Measurements from ENCODE around the gene RPS18. TPM values are rescaled to one million over a fixed set of nuclear protein-coding genes. Genes with fewer than 3 reads are reported as not detected.

RPS18 gene
- total and polyA plus RNA-seq, 9 of the 15 experiments (the other 6 are each of a cell fraction or from before 2014, with no cell fraction given): 5,023 to 17,516 (median 8,131) TPM

GRCh38 chr6:33313709-33314514 is 42.0 kb downstream of the RPS18 start, which contains the start of gene TAPBP (continued):
- TF ChIP-seq SRSF9 (IDR thresholded peaks at IDR 0.05; ENCODE audit: borderline replicate concordance, low read depth, low read length) (no peak), NFIC (IDR thresholded peaks at IDR 0.05) (no peak), ZNF175 (CRISPR knock-in tag; IDR thresholded peaks at IDR 0.05; ENCODE audit: low read depth) (0 out of 2 replicates have a peak, but pooled peaks have one; percentile 50), ZNF76 (CRISPR knock-in tag; IDR thresholded peaks at IDR 0.05; ENCODE audit: borderline replicate concordance) (no peak), ZBTB17 (CRISPR knock-in tag; IDR thresholded peaks at IDR 0.05) (no peak; the same call in 1 of the 2 replicates), PHF8 (IDR thresholded peaks at IDR 0.05; ENCODE audit: borderline replicate concordance, low read length) (peak; percentile 87; the same call in 1 of the 2 replicates), SRSF1 (IDR thresholded peaks at IDR 0.05; ENCODE audit: low read depth, low read length) (no peak), ZNF586 (CRISPR knock-in tag; conservative IDR thresholded peaks at IDR 0.05) (0 out of 2 replicates have a peak, but pooled peaks have one; percentile 46), PCBP1 (IDR thresholded peaks at IDR 0.05; ENCODE audit: low read depth, low read length, poor library complexity, severe bottlenecking) (no peak), BRCA1 (IDR thresholded peaks at IDR 0.05) (no peak), BRCA1 (CRISPR knock-in tag; IDR thresholded peaks at IDR 0.05) (no peak), POLR3G (IDR thresholded peaks at IDR 0.05; ENCODE audit: extremely low read depth, insufficient read length, insufficient replicate concordance) (no peak), ZNF551 (CRISPR knock-in tag; IDR thresholded peaks at IDR 0.05) (no peak), SMARCB1 (IDR thresholded peaks at IDR 0.05; ENCODE audit: insufficient read length, low read depth) (no peak), SP1 (CRISPR knock-in tag; IDR thresholded peaks at IDR 0.05) (no peak; the same call in none of the 2 replicates), HNRNPUL1 (IDR thresholded peaks at IDR 0.05; ENCODE audit: low read length) (no peak), HBP1 (CRISPR knock-in tag; IDR thresholded peaks at IDR 0.05) (no peak), ZNF197 (CRISPR knock-in tag; IDR thresholded peaks at IDR 0.05; ENCODE audit: low read depth) (no peak), SOX6 (IDR thresholded peaks at IDR 0.05) (0 out of 2 replicates have a peak, but pooled peaks have one; percentile 11), TSC22D4 (tag; IDR thresholded peaks at IDR 0.05) (no peak), POLR2H (tag; IDR thresholded peaks at IDR 0.05; ENCODE audit: low read depth) (0 out of 2 replicates have a peak, but pooled peaks have one; percentile 7), SRSF3 (IDR thresholded peaks at IDR 0.05; ENCODE audit: insufficient read depth, low read length) (no peak), RFX7 (CRISPR knock-in tag; IDR thresholded peaks at IDR 0.05) (peak; percentile 83), THAP12 (CRISPR knock-in tag; IDR thresholded peaks at IDR 0.05) (no peak), ZNF785 (CRISPR knock-in tag; IDR thresholded peaks at IDR 0.05) (no peak), ZNF584 (CRISPR knock-in tag; IDR thresholded peaks at IDR 0.05; ENCODE audit: low read depth) (no peak), ELF1 (tag; IDR thresholded peaks at IDR 0.05) (no peak)

All from K562 (cell line).